Activated naive CD4-positive, alpha-beta T cell treated with anti-CD3 and anti-CD28 coated beads for 36 hours (primary cell): ENCODE data around the gene MAPT. TPM values are rescaled to one million over a fixed set of nuclear protein-coding genes. Genes with fewer than 3 reads are reported as not detected.

Experiments
- CTCF ChIA-PET: fragments of 350-600 bp; sonication (Branson Sonifier 250); formaldehyde crosslinking; loops from one replicate; lab custom pipeline; 2021; ENCODE audit warnings: antibody characterized with exemption; lab: Charles Lee
- DNase-seq: peaks from one replicate; pipeline ENCODE4 v3.0.0-alpha.2; 2020
- H3K27ac Mint-ChIP-seq: one replicate; pipeline ENCODE4 v1.8.0; 2021; ENCODE audit warnings: mild to moderate bottlenecking, mixed read lengths
- H3K27me3 Mint-ChIP-seq: one replicate; pipeline ENCODE4 v1.8.0; 2021; ENCODE audit warnings: low read depth, mixed read lengths
- H3K36me3 Mint-ChIP-seq: one replicate; pipeline ENCODE4 v1.8.0; 2021; ENCODE audit warnings: low read depth, mixed read lengths
- H3K4me1 Mint-ChIP-seq: one replicate; pipeline ENCODE4 v1.8.0; 2021; ENCODE audit warnings: low read depth, mixed read lengths
- H3K4me3 Mint-ChIP-seq: one replicate; pipeline ENCODE4 v1.8.0; 2021; ENCODE audit warnings: mild to moderate bottlenecking, moderate library complexity, mixed read lengths
- H3K9me3 Mint-ChIP-seq: one replicate; pipeline ENCODE4 v1.8.0; 2021; ENCODE audit warnings: mixed read lengths
- intact Hi-C: fragments of 100-400 bp; cut with micrococcal nuclease; formaldehyde crosslinking; loops from one replicate; pipeline ENCODE4 v1.15.1; 2023
- total RNA-seq, 2 experiments: library from RNA; stranded (reverse); gene quantifications; one replicate each; pipeline ENCODE4 v1.2.3, GENCODE V29; 2021

The MAPT gene
- total RNA-seq, 2 experiments from 2014 or later: 0.57 to 0.86 TPM

GRCh38 chr17:45973099-45973780 is 78.9 kb downstream of the MAPT start:
- H3K4me1 Mint-ChIP-seq: no peaks in the 10 kb centered on the region
- peaks cover 4% of the 10 kb centered on the region for H3K9me3 Mint-ChIP-seq
- H3K27me3 Mint-ChIP-seq: no peaks in the 10 kb centered on the region
- H3K36me3 Mint-ChIP-seq: no peaks in the 10 kb centered on the region
- CTCF ChIA-PET: no interaction called here
- no peak for DNase-seq
- no peak overlapping the region for H3K4me3 Mint-ChIP-seq
- H3K27ac Mint-ChIP-seq: no peak overlapping the region
- intact Hi-C loops: no loop called here

DNA sequence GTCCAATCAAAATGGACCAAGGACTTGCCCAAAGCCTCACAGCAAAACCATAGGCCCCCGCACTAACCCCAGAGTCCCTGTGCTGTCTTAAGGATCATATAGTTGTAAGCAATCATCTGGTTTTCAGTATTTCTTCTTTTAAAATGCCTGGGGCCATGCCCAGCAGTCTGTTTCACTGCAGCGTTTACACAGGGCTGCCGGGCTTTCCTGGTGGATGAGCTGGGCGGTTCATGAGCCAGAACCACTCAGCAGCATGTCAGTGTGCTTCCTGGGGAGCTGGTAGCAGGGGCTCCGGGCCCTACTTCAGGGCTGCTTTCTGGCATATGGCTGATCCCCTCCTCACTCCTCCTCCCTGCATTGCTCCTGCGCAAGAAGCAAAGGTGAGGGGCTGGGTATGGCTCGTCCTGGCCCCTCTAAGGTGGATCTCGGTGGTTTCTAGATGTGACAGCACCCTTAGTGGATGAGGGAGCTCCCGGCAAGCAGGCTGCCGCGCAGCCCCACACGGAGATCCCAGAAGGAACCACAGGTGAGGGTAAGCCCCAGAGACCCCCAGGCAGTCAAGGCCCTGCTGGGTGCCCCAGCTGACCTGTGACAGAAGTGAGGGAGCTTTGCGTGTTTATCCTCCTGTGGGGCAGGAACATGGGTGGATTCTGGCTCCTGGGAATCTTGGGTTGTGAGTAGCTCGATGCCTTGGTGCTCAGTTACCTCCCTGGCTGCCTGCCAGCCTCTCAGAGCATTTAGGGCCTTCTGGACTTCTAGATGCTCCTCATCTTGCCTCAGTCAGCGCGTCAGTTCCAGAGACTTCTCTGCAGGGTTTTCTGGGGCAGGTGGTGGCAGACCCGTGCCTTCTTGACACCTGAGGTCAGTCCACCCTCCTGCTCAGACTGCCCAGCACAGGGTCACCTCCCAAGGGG is 79.8 kb downstream of the MAPT start:
- H3K9me3 Mint-ChIP-seq: peaks cover 4% of the 10 kb centered on the region
- intact Hi-C loops: no loop called here
- DNase-seq: no peak
- no peaks in the 10 kb centered on the region for H3K36me3 Mint-ChIP-seq
- CTCF ChIA-PET: no interaction called here
- H3K4me1 Mint-ChIP-seq: no peaks in the 10 kb centered on the region
- no peak overlapping the region for H3K4me3 Mint-ChIP-seq
- H3K27ac Mint-ChIP-seq: no peak overlapping the region
- H3K27me3 Mint-ChIP-seq: no peaks in the 10 kb centered on the region

- DNase-seq: no peak
- intact Hi-C loops: no loop called here
- Mint-ChIP-seq H3K9me3 (peaks cover 4% of the 10 kb centered on the region), H3K27ac (no peak overlapping the region), H3K36me3 (no peaks in the 10 kb centered on the region), H3K4me3 (no peak overlapping the region), H3K27me3 (no peaks in the 10 kb centered on the region), H3K4me1 (no peaks in the 10 kb centered on the region)
- CTCF ChIA-PET: no interaction called here
Observed at GRCh38 chr17:45974916-45975630, 80.7 kb downstream of the MAPT start.

GRCh38 chr17:45975640-45976295 is 81.4 kb downstream of the MAPT start:
- CTCF ChIA-PET: no interaction called here

GRCh38 chr17:45976391-45976754 is 82.0 kb downstream of the MAPT start:
- Mint-ChIP-seq H3K4me1 (no peaks in the 10 kb centered on the region), H3K9me3 (peaks cover 4% of the 10 kb centered on the region), H3K27me3 (no peaks in the 10 kb centered on the region), H3K36me3 (no peaks in the 10 kb centered on the region), H3K4me3 (no peak overlapping the region), H3K27ac (no peak overlapping the region)
- CTCF ChIA-PET: no interaction called here
- no peak for DNase-seq
- intact Hi-C loops: no loop called here

More at GRCh38 chr17:45975640-45976295, 81.4 kb downstream of the MAPT start:
- no peaks in the 10 kb centered on the region for H3K36me3 Mint-ChIP-seq
- no peak overlapping the region for H3K27ac Mint-ChIP-seq
- H3K4me1 Mint-ChIP-seq: no peaks in the 10 kb centered on the region
- DNase-seq: no peak
- intact Hi-C loops: no loop called here
- no peak overlapping the region for H3K4me3 Mint-ChIP-seq
- peaks cover 4% of the 10 kb centered on the region for H3K9me3 Mint-ChIP-seq
- no peaks in the 10 kb centered on the region for H3K27me3 Mint-ChIP-seq

- Mint-ChIP-seq H3K36me3 (no peaks in the 10 kb centered on the region), H3K9me3 (peaks cover 4% of the 10 kb centered on the region), H3K4me3 (no peak overlapping the region), H3K4me1 (no peaks in the 10 kb centered on the region), H3K27ac (no peak overlapping the region), H3K27me3 (no peaks in the 10 kb centered on the region)
- DNase-seq: no peak
- intact Hi-C loops: no loop called here
- CTCF ChIA-PET: no interaction called here
Observed at GRCh38 chr17:45976755-45977505, 82.6 kb downstream of the MAPT start.

DNA sequence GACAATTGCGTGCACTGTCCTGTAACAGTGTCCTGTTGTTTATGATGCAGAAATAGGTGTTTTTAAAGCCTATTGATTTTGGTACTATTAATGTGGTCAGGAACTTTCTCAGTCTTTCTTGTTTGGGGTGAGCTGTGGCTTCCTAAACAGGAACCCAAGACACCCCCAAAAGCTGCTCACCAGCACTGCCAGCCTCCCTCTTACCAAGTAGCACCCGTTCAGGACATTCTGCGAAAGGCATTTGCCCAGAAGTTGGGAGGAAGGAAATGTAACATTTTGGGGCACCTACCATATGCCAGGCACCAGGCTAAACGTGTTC is 83.1 kb downstream of the MAPT start:
- Mint-ChIP-seq H3K27ac (no peak overlapping the region), H3K4me3 (no peak overlapping the region), H3K27me3 (no peaks in the 10 kb centered on the region), H3K9me3 (peaks cover 2% of the 10 kb centered on the region), H3K36me3 (no peaks in the 10 kb centered on the region), H3K4me1 (no peaks in the 10 kb centered on the region)
- DNase-seq: no peak
- CTCF ChIA-PET: no interaction called here
- intact Hi-C loops: no loop called here

DNA sequence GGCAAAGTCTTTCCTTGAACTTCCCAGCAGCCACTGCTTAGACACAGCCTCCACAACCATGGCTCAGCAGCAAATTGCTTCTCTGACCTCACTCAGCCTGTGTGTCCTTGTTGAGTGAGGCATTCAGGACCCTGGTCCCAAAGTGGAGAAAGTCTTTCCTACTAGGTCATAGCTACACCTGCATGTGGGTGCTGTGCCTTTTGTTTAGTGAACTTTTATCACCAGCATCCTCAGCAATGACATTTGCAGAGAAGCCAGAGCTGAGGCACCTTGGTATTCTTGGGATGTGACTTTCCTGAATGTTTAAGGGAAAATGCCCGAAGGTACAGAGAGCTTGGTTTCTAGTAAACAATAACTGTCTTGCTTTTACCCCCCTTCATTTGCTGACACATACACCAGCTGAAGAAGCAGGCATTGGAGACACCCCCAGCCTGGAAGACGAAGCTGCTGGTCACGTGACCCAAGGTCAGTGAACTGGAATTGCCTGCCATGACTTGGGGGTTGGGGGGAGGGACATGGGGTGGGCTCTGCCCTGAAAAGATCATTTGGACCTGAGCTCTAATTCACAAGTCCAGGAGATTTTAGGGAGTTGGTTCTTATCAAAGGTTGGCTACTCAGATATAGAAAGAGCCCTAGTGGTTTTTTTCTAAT is 83.7 kb downstream of the MAPT start:
- Mint-ChIP-seq H3K4me3 (no peak overlapping the region), H3K9me3 (no peaks in the 10 kb centered on the region)
- CTCF ChIA-PET: interaction anchor here (0.5 to 1.1 kb wide), 2 partner anchors 29 to 104 kb away, joined by 3 read pairs; no protein-coding TSS in a partner anchor

DNA sequence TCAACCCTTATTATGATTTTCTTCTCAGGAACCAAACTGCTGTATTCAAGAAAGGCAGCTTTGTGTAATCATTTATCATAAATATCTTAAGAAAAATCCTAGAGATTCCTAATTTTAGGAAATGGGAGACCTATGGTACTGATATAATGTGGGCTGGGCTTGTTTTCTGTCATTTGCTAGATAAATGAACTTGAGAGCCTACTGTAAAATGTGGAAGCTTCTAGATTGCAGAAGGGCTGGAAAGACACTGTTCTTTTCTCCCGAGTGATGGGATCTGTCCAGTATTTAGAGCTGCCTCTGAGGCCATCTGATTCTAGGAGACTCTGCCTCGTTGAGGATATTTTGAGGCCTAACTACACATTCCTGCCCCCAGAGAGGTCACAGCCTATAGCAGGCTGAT is 84.8 kb downstream of the MAPT start:
- CTCF ChIA-PET: interaction anchor here (1.1 kb wide), 1 partner anchor 105 kb away, joined by 3 read pairs; no protein-coding TSS in a partner anchor
- no peak overlapping the region for H3K4me3 Mint-ChIP-seq
- no peaks in the 10 kb centered on the region for H3K27me3 Mint-ChIP-seq
- H3K27ac Mint-ChIP-seq: no peak overlapping the region
- H3K4me1 Mint-ChIP-seq: no peaks in the 10 kb centered on the region
- intact Hi-C loops: no loop called here
- no peak for DNase-seq
- H3K36me3 Mint-ChIP-seq: no peaks in the 10 kb centered on the region
- H3K9me3 Mint-ChIP-seq: no peaks in the 10 kb centered on the region

More for the DNA sequence above, 83.7 kb downstream of the MAPT start:
- no peaks in the 10 kb centered on the region for H3K36me3 Mint-ChIP-seq
- H3K27ac Mint-ChIP-seq: no peak overlapping the region
- H3K4me1 Mint-ChIP-seq: no peaks in the 10 kb centered on the region
- no peak for DNase-seq
- H3K27me3 Mint-ChIP-seq: no peaks in the 10 kb centered on the region
- intact Hi-C loops: no loop called here

GRCh38 chr17:45980855-45981254 is 86.5 kb downstream of the MAPT start:
- CTCF ChIA-PET: no interaction called here
- H3K36me3 Mint-ChIP-seq: no peaks in the 10 kb centered on the region

GRCh38 chr17:45981306-45981705 is 87.0 kb downstream of the MAPT start:
- Mint-ChIP-seq H3K27ac (no peak overlapping the region), H3K9me3 (no peaks in the 10 kb centered on the region), H3K4me3 (no peak overlapping the region), H3K27me3 (no peaks in the 10 kb centered on the region), H3K36me3 (no peaks in the 10 kb centered on the region), H3K4me1 (no peaks in the 10 kb centered on the region)
- intact Hi-C loops: no loop called here
- CTCF ChIA-PET: interaction anchor here (0.7 kb wide), 1 partner anchor 22 kb away, joined by 5 read pairs; no protein-coding TSS in a partner anchor
- no peak for DNase-seq

More at GRCh38 chr17:45980855-45981254, 86.5 kb downstream of the MAPT start:
- no peaks in the 10 kb centered on the region for H3K9me3 Mint-ChIP-seq
- intact Hi-C loops: no loop called here
- H3K4me3 Mint-ChIP-seq: no peak overlapping the region
- H3K27me3 Mint-ChIP-seq: no peaks in the 10 kb centered on the region
- no peak overlapping the region for H3K27ac Mint-ChIP-seq
- DNase-seq: no peak
- H3K4me1 Mint-ChIP-seq: no peaks in the 10 kb centered on the region
